Stimulated activated CD4-positive, alpha-beta T cell treated with anti-CD3 and anti-CD28 coated beads, Interleukin-12 subunit alpha, Interleukin-12 subunit beta, amount 100 ng/mL, for 24 hours (primary cell): ENCODE data around the gene CBFA2T2.
A peak's percentile ranks its signal among the peaks of the same experiment; 100 is the strongest.
"Not testable (repeated sequence)": the region's sequence is repeated elsewhere in the genome, so short reads cannot be mapped to it uniquely, and the experiment has no call there.

Source experiments
- DNase-seq, 2 experiments: peaks; one replicate each; pipeline ENCODE4 v3.0.0-alpha.2; 2020; ENCODE audit warnings: low read depth in 2 of 2

Gene CBFA2T2

DNA sequence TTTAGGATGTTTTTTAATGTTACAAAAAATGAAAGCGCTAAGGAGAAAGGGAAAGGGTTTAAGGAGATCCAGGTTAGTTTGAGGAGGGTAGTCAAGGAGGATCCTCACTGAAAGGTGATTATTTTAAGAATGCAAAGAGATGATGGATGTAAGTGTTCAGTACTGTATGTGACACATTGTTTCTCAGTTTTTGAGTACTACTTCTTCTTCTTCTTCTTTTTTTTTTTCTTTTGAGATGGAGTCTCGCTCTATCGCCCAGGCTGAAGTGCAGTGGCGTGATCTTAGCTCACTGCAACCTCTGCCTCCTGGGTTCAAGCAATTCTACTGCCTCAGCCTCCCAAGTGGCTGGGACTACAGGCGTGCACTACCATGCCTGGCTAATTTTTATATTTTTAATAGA lies 83.4 kb downstream of the CBFA2T2 start:
- DNase-seq = not testable (repeated sequence)

DNA sequence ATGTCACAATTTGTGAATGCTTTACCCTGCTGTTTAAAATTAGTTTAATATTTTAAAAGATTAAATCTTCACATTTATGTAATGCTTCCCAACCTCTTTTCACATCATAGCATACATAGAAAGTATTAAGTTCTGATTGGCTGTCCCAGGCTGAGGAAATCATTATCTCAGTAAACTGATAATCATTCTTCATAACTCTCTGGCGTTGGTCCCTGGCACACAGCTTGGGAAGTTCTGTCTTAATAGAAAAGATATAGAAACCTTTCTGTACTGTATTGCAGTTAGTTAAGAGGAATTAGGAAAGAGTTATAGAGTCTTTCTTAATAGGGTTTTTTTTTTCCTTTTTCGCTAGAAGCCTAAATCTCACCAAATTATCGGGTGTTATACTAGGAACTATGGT lies 85.4 kb downstream of the CBFA2T2 start:
- no peak for DNase-seq

DNA sequence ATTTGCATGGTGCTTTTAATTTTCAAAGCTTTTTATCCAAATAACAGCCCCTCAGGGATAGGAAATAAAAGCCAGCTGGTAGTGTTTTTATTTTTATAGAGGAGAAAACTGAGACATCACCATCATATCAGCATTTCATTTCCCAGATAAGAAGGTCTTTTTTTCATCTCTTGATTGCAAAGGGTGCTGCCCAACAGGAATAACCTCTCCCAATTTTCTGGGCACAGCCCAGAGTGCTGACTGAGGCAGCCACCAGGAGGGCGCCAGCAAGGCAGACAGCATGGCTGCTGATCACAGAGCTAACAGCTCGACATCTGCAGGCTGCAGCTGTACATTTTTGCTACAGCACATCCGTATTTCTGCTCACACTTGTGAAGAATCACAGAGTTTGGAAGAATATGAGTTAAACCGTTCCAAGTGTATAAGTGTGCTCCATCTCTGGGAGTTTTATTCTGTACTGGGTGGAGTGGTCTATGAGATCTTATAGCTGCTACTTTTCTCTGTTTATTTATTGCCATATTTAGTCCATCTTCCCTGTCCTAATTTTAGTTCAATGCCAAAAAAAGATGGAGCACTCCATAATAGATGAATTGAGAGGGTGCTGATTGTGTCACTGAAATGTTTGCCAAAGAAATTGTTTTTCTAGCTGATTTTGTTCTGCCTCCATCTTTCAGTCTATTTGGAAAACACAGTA lies 86.7 kb downstream of the CBFA2T2 start:
- no peak for DNase-seq

DNA sequence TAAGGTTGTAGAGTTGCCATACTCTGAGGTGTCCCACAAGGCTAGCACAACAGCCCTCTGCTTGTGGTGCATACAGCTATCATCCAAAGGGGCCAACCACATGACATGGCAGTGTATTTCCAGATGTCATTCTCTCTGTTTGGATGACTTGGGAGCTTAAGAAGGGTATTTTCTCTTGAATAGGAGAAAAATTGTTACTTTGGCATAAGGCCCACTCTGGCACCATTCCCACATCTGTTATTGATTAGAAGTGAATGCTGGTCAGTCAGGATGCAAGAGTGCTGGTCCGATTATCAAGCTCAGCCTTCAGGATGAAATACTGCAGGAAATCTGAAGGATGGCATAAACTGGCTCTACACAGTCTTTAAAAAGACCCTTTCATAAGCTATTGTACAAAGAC lies 88.6 kb downstream of the CBFA2T2 start:
- DNase-seq = no peak

DNA sequence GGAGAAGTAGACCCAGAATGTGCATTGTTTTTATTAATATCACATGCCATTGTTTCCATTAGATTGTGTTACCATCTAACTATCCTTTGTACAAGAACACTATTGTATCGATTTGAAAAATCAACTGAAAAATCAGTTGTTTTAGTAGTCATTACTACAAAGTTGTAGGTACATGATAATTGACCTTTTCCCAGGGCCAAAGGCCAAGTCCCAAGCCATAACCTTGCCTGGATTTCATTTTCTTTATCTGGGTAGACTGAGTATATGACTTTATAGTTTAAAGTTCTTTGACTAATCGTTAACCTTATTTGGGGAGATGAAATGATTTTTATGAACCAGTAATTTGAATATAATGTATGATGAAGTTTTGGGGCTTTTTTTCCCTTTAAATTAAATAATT lies 93.2 kb downstream of the CBFA2T2 start:
- DNase-seq = no peak

DNA sequence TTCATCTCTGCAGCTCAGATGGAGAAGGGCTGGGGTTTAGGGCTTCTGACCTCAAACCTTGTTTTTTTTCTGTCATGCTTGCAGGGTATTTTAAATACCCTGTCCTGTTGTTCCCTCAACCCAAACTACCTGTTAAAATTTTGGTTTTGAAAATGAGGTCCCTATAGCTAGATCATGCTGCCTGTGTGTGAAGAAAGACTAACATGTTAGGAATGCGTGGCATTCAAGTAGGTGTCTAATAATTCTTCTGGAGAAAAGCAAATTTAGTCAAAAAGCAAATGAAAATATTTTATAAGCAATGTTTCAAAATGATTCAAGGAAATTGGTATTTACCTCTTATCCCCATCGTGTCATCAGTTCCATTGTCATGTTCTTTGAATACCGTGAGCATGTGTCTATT lies 95.1 kb downstream of the CBFA2T2 start:
- DNase-seq = no peak

DNA sequence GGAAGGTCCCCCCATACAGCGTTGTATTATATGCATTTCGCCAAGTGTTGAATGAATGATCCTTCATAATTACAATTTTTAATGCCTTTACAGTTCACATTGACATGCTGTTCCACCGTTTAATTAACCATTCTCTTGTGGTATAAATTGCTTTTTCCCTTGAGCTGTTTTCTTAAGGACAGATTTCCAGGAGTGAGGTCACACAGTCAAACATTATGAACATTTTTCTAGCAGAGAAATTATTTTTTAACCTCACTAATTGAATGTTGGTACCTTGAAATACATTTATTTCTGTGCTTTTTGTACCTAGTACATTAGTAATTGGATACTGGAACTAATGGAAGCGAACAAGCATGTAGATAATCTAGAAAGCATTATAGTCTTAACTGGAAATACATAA lies 95.5 kb downstream of the CBFA2T2 start:
- DNase-seq = no peak

DNA sequence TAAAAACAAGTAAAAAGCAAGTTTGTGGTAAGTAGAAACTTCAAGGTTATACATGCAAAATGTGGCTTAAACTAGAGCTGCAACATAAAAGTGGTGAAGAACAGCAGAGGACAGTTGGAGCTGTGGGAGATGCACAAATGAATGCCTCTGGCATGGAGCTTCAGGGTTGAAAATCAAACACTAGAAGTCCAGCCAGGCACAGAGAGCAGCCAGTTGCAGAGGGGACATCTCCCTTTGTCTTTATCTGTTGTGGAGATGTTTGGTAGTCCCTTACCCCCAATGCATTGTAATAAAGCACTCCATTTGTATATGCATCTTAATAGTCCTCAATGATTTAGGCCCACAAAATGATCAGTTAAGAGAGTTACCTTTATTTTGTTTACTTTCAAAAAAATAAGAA lies 99.2 kb downstream of the CBFA2T2 start:
- DNase-seq = no peak

DNA sequence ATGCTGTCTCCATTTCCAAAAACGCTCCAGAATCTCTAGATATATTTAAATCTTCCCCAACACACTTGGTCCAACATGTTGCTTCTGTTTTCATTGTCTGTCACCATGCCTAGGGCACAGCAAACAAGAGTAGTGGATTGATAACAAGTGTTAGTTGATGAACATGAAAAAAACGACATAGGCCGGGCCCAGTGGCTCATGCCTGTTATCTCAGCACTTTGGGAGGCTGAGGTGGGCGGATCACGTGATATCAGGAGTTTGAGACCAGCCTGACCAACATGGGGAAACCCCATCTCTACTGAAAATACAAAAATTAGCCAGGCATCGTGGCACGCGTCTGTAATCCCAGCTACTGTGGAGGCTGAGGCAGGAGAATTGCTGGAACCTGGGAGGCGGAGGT lies 102.0 kb downstream of the CBFA2T2 start:
- peak; percentile 24 to 68 for DNase-seq

DNA sequence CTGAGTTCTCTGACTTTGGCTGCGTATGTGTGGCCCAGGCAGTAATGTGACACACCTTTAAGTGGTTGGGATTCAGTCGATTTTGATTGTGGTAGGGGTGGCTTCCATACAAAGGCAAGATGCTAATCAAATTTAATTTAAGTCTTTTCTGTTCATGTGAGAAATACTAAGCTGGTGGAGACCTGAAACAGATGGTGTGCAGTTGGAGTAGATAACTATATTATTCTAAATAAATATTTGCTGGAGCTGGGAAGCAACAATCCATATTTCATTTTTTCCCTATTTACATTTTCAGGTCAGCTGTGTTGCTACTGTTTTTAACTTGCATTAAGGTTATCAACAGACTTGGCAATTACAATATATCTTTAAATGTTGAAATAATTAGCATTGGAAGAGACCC lies 104.8 kb downstream of the CBFA2T2 start:
- DNase-seq = no peak

DNA sequence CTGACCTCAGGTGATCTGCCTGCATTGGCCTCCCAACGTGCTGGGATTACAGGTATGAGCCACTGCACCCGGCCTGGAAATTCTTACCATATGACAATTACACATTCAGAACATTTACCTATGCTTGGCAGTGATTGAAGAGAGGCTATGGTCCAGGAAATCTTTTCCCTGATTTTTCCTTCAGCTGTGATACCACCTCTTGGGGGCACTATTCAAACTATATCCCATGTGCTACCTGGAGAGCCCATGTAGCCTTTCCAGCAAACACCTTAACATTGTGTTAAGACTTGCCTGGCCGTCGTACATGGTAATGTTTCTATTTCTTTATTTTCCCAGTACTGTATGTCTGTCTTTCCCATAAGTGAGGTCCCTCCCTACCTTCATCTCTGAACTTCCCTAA lies 110.5 kb downstream of the CBFA2T2 start:
- DNase-seq = no peak

DNA sequence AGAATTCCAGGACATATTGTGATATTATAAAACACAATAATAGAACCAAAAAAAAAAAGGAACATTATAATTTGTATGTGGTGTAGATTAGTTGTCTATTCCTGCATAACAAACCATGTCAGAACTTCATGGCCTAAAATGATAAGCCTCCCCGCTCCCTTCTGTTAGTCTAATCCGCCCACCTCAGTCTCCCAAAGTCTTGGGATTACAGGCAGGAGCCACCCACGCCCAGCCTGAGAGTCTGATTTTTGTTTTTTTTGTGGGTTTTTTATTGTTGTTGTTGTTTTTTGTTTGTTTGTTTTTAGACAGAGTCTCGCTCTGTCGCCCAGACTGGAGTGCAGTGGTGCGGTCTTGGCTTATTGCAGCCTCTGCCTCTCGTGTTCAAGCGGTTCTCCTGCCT lies 111.1 kb downstream of the CBFA2T2 start:
- no peak for DNase-seq

DNA sequence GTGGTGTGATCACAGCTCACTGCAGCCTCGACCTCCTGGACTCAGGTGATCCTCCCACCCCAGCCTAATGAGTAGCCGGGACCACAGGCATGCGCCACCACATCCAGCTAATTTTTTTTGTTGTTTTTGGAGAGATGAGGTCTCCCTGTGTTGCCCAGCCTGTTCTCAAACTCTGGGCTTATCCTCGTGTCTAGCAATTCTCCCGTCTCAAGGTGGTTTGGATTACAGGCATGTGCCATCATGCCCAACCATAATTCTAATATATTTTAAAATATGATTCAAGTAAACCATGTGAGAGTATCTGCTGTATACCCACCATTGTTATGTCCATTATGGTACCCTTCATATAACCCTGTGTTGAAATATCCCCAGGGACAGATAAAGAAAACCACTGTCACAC lies 112.0 kb downstream of the CBFA2T2 start:
- no peak for DNase-seq

DNA sequence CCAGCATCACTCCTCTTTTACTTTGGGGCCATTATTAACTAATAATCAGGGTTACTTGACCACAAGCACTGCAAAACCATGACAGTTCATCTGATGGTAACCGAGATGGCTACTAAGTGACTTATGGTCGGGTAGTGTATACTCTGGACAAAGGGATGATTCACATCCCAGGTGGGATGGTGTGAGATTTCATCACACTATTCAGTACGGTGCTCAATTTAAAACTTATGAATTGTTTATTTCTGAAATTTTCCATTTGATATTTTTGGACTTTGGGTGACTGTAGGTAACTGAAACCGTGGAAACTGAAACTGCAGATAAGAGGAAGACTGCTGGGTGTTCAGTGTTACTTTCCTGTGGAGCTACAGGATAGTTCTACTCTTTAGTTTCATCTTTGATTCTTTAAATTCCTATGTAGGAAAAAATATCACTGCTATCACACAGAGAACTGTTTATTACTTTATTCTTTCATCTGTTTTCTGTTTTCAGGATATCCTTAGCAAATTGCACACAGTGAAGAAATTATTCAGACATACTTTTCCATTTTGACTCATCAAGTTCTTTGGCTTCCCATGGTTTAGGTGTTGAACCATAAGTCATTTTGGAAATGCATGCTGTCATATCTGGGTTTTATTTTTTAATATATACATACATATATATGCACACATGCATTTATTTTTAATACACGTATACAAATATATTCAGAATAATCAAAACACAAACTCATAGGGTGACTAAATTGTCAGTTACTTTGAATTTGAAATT lies 113.1 kb downstream of the CBFA2T2 start:
- DNase-seq = no peak

DNA sequence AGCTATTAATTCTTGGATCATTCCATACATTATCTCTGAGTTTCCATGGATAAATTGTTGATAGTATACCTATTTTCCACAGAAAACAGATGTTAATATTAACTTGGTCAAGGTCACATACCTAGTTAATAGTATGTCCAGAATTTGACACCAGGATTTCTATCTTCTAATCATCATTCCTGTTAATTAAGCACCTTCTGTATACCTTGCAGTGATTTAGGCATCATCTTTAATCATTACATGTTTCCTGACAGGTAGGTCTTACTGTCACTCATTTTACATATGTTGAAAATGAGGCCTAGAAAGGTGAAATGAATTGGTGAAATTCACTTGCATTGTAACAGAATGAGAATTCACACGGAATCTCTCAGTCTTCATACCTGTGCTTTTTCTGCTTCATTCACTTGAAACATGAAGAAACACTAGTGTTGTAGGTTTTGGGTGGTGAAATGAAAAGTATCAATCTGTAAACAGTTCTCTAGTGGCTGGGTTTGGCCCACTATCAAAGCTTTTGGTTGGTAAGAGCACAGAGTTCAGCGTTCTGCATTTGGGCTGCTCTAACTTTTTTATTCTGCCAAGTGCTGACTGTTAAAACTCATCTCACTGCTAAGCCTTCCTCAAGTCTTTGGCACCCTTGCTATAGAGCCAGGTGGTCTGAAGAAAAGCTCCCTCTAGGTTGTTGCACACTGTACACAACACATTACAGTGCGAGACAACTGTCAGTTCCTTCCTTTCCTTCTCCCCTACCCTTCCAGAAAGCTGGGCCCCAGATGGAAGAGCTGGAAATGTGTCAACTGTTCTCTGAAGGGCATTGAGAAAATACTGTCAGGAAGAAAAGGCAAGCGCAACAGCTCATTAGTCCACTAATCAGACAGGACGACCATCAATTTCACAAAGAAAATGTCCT lies 114.4 kb downstream of the CBFA2T2 start:
- DNase-seq = no peak

DNA sequence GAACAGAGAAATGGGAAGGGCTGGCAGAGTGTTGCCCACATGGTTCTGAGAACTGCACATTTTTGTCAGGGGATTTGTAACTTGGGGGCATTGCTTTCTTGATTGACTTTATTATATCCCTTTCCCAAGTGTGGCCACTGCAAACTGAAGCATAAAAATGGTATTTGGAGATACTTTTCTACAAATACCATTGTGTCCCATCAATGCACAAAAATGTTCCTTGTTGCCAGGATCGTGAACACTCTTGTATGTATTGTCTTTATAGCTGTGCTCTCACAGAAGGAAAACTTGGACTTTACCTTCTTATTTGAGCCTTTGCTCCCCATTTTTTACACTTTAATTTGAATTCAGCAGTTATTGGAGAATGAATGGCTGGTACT lies 115.1 kb downstream of the CBFA2T2 start:
- DNase-seq = no peak

DNA sequence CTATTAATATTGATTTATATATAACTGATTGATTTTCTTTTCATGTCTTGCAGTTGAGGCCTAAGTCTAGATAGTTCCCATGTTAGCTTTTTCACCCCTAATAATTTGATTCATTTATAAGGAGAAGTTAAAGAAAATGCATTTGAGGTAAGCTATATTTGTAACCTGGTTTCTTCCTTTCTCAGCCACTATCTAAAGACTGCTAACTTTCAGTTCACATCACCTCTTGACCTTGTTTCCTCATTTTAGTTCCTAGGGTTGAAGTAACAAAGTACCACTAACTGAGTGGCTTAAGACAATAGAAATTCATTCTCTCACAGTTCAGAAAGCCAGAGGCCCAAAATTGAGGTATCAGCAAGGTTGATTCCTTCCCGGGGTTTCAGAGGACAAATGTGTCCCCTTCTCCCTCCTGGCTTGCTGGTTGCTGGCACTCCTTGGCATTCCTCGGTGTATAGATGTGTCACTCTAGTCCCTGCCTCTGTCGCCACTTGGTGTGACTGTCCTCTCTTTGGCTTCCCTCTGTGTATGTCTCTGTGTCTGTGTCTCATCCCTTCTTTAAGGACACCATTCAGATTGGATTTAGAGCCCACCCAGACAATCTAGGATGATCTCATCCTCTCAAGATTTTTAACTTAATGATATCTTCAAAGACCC lies 116.3 kb downstream of the CBFA2T2 start:
- DNase-seq = no peak

DNA sequence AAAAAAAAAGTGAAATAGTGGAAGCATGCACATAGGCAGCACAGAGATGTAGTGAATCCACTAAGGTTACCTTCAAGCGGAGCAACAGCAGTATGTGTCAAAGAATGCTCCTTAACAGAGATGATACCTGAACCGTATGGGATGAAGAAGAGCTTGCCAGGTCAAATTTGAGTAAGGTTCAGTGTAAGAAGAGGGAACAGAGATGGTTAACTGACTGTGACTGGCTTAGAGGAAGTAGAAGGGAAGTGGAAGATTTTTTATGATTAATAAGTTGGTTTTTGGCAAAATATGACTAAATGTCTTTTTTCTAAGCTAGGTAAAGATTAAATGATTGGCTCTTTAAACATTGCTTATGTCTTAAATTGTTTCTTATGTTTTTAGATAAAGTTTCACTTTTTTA lies 119.6 kb downstream of the CBFA2T2 start:
- DNase-seq = no peak

DNA sequence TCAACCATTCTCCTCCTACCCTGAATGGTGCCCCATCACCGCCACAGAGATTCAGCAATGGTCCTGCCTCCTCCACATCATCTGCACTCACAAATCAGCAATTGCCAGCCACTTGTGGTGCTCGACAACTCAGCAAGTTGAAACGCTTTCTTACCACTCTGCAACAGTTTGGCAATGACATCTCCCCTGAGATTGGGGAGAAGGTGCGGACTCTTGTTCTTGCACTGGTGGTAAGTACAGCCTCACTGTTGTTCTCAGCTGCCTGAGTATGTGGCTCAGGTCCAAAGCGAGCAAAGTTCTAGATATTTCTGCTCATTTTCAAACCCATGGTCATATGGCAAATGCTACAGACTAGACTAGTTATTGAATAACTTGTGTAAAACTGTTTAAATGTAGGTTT lies 121.2 kb downstream of the CBFA2T2 start:
- DNase-seq = no peak

DNA sequence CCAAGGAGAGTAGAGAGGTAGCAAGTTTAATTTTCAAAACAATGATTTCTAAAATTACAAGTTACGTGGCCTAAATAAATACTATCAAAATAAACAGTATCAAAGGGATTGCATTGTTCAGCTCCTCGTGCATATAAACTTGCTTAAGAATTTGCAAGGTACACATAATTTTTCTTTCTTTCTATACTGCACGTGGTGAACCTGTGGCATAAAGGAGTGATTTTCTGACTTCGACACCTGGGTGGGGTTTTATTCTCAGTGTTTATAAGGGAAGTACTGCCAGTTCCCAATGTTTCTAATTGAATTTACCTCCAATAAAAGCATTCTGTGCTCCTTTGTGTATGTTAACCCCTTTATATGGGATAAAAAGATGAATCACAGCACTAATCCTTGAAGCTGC lies 122.1 kb downstream of the CBFA2T2 start:
- no peak for DNase-seq

DNA sequence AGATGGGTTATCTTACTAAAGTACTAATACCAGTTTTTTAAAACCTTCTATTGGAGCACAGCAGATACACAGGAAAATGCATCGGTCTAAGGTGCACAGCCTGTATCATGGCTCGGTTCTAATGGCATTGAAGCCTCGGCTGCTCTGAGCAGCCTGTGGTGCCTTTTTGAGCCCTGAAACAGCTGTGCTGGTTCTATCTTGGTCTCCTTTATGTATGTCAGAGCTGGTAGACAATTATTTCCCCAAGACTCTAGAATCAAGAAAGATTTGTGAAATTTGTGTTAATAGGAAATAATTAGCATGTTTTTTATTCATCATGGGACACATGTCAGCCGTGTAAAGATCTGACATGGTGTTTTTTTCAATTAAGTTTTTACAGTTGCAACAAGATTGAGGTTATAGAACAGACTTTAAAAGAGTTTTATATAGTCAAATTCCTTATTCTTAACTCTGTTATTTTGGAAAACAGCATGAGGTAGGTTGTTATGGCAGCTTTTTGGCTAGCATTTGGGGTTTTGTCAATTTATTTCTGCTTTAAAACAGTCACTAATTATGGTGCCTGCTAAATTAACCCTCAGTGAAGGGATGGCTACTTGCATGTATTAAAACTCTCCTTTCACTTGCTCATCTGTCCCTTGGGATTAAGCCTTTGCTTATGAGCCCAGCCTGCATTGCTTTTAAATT lies 132.0 kb downstream of the CBFA2T2 start:
- DNase-seq = no peak
